Embryonic facial prominence (tissue), 1 donor: Measurements from ENCODE around the gene LRMDA.

Experiments
- DNase-seq: peaks from one replicate; pipeline ENCODE4 v3.0.0-alpha.2; 2016; ENCODE audit errors: extremely low spot score

Gene LRMDA

DNA sequence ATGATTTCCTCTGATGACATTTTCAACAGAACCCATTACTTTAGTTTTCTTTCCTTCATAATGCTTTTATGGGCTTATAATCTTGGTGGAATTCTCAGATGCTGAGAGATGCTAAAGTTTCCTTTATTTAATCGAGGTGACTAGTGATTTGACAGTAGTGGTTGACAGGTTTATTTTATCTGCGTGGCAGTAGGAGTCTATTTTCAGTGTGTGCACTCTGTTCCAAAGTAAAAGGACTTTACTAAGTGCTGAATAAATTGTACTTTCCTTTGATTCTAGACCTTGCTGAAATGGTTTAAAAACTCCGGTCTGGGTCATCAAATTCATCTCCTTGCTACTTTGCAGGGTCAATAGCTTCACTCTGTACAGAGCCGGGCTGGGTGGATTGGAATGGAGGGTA is 900.3 kb downstream of the LRMDA start:
- no peak for DNase-seq

GRCh38 chr10:76333326-76333725 is 901.9 kb downstream of the LRMDA start:
- no peak for DNase-seq

DNA sequence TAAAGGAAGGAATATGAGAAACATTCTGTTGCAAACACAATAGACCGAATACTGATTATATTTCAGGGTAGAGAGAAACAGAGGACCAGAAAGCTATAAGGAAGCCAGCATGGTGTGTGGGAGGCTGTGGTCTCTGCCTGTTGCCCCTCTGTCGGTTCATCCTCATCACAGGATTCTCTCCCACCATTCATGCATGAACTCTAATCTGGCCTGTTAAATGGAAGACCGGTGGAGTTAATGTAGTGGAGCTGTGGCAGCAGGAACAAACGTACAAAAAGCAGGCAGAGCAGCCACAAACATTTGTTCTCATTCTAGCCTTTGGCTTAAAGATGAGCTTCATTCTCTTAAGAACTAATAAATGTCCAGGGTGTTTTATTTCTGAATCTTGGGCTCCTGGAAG is 902.4 kb downstream of the LRMDA start:
- no peak for DNase-seq

DNA sequence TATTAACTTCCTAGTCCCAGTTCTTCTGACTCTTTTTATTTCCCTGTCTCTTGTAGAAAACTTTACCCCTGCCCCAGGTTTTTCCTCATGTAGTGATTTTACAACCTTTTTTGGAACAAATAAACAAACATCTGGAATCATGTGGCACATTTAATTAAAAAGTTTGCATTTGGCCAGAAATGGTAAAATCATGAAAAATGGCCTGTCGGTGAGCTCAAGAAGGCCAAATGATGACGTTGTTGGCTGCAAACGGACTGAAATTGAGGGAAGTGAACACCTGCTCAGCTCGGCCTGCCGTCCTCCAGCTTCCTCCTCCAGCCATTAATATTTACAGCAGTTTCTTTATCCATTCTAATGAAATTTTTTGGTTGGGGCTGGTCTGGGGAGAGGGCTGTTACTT is 902.8 kb downstream of the LRMDA start:
- no peak for DNase-seq

- DNase-seq: no peak
Measured at GRCh38 chr10:76336213-76336963, 905.0 kb downstream of the LRMDA start.

GRCh38 chr10:76337641-76338040 is 906.2 kb downstream of the LRMDA start:
- DNase-seq: no peak

- no peak for DNase-seq
Measured at GRCh38 chr10:76338187-76338586, 906.8 kb downstream of the LRMDA start.

DNA sequence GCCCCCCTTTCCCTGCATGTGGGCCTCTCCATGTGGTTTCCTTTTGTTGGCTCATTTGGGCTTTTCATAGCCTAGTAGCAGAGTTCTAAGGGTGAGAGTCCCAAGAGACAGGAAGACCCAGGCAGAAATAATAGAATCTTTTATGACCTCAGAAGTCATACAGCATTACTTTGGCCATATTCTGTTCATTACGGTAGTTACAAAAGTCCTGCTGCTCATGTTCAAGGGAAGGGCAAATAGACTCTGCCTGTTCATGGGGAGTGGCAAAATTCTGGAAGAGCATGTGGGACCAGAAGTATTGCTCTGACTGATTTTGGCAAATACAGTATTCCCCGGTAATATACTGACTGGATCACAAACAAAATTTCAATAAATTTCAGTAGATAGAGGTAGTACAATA is 910.3 kb downstream of the LRMDA start:
- no peak for DNase-seq

GRCh38 chr10:76342996-76343395 is 911.6 kb downstream of the LRMDA start:
- DNase-seq: no peak

DNA sequence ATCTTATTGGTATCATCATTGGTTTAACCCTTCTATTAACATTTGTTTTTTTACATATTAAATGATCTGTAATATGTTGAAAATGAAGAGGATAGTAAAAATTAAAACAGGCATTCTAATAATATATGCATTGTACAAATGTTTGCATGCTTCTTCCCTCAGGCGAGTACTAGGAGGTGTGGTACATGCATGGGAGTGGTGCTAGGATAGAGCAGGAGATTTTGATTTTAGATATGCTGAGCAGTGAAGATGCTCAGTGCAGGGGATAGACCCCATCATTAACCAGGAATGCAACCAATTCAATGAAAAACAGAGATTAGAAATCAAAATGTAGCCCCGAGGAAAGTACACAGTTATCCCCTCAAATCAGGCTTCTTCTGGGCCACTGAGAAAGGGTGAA is 916.4 kb downstream of the LRMDA start:
- no peak for DNase-seq

DNA sequence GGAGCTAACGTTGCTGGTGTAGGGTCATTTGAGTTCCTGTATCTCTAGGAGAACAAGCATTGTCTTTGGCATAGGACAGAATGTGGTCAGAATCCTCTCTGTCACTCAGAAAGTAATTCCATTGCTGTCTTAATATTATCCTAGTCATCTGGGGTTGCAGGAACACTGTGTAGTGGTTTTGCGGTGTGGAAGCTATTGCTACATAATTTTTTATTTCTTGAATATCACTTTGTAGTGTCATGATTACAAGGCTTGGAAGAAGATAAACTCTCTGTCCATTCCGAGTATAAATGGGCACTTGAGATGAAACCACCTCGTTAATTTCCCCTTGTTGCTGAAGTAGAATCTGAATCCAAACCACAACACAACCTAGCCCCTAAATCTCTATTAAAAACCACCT is 919.2 kb downstream of the LRMDA start:
- no peak for DNase-seq

DNA sequence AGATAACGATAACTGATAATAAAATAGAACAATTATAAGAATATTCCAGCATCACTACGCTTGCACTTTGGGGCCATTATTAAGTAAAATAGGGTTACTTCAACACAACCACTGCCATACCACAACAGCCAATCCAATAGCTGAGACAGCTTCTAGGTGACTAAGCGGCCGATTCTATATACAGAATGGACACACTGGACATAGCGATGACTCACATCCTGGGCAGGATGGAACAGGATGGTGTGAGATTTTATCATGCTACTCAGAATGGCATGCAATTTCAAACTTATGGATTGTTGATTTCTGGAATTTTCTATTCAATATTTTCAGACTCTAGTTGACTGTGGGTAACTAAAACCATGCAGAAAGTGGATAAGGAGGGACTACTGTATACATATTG is 920.9 kb downstream of the LRMDA start:
- DNase-seq: no peak

GRCh38 chr10:76353237-76353851 is 921.9 kb downstream of the LRMDA start:
- DNase-seq: no peak

GRCh38 chr10:76354212-76354738 is 922.9 kb downstream of the LRMDA start:
- no peak for DNase-seq

- DNase-seq: no peak
Measured at GRCh38 chr10:76354921-76355320, 923.5 kb downstream of the LRMDA start.

- DNase-seq: no peak
Measured at GRCh38 chr10:76356557-76356956, 925.1 kb downstream of the LRMDA start.

- DNase-seq: no peak
Measured at GRCh38 chr10:76357726-76358415, 926.4 kb downstream of the LRMDA start.

DNA sequence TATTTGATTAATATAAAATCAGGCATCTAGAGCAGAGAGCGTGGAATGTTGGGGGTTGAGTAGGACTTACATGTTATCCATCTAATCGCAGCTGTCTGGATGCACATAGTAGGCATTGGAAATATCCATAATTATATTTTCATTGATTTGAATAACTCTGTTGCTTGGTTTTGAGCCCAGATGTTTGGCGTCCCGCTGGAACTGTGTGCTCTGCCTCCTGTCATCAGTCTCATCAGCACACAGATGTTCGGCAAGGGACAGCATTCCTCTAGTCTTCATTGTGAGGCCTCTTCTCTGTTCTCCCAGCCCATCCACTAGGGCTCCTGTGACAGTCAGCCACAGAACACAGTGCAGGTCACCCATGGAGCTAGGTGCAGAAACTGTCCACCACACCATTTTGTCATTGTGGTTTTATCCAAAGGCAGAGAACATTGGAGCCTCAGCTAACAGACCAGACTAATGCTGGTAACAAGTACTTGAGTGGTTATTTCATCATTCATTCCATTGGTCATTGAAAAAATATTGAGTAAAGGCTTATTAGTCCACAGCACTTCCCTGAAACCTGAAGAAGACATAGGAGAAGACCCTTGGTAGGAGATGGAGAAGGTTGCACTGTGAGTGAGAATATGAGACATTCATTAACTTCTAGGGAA is 927.4 kb downstream of the LRMDA start:
- no peak for DNase-seq

GRCh38 chr10:76375761-76376160 is 944.3 kb downstream of the LRMDA start:
- no peak for DNase-seq

GRCh38 chr10:76382381-76382851 is 951.0 kb downstream of the LRMDA start:
- no peak for DNase-seq

GRCh38 chr10:76388321-76389023 is 957.0 kb downstream of the LRMDA start:
- DNase-seq: no peak
